Osteoblast (primary cell): ENCODE results near the gene PTK6. TPM values are rescaled to one million over a fixed set of nuclear protein-coding genes. Genes with fewer than 3 reads are reported as not detected.

Source experiments
- DNase-seq: peaks from one replicate; pipeline ENCODE4 v3.0.0; 2011; ENCODE audit warnings: low spot score, mixed read lengths; ENCODE audit not compliant: insufficient read length; ENCODE audit errors: missing footprints
- H2AFZ ChIP-seq: 2 replicates; pipeline ENCODE4 v1.6.0; 2011; ENCODE audit warnings: mild to moderate bottlenecking, low read length
- H3K27ac ChIP-seq: 2 replicates; pipeline ENCODE4 v1.5.1; 2011; ENCODE audit warnings: mild to moderate bottlenecking, low read depth, low read length, moderate library complexity
- H3K27me3 ChIP-seq: 2 replicates; pipeline ENCODE4 v1.6.0; 2012; ENCODE audit warnings: mild to moderate bottlenecking, control low read depth, inconsistent platforms, low read length, moderate library complexity; ENCODE audit not compliant: insufficient read depth
- H3K36me3 ChIP-seq: 2 replicates; pipeline ENCODE4 v1.5.1; 2011; ENCODE audit warnings: mild to moderate bottlenecking, low read length, control low read depth, moderate library complexity; ENCODE audit not compliant: insufficient read depth
- H3K4me1 ChIP-seq: 2 replicates; pipeline ENCODE4 v1.5.1; 2011; ENCODE audit warnings: mild to moderate bottlenecking, low read length, control low read depth, moderate library complexity; ENCODE audit not compliant: insufficient read depth
- H3K4me2 ChIP-seq: 2 replicates; pipeline ENCODE4 v1.6.0; 2011; ENCODE audit warnings: mild to moderate bottlenecking, low read length; ENCODE audit not compliant: insufficient read depth
- H3K4me3 ChIP-seq: fragments of 200-600 bp; sonication (generic); 3 replicates; pipeline ENCODE4 v1.5.1; 2012; ENCODE audit warnings: mild to moderate bottlenecking, low read length, inconsistent platforms; ENCODE audit not compliant: insufficient read depth
- H3K79me2 ChIP-seq: 2 replicates; pipeline ENCODE4 v1.6.0; 2012; ENCODE audit warnings: mild to moderate bottlenecking, low read length, control low read depth, inconsistent platforms; ENCODE audit not compliant: insufficient read depth
- H3K9me3 ChIP-seq: 2 replicates; pipeline ENCODE4 v1.5.1; 2011; ENCODE audit warnings: low read depth, low read length, control low read depth
- H4K20me1 ChIP-seq: 2 replicates; pipeline ENCODE4 v1.6.0; 2012; ENCODE audit warnings: mild to moderate bottlenecking, low read length, control low read depth; ENCODE audit not compliant: insufficient read depth
- total RNA-seq: library from RNA; depleted of rRNA; stranded (reverse); fragments of >200 nt; gene quantifications from 2 replicates; pipeline ENCODE4 v1.2.3, GENCODE V29; 2012
- TF ChIP-seq, protein P1 (sequence below): IDR thresholded peaks from 2 replicates; pipeline ENCODE4 v1.5.1; 2011; ENCODE audit warnings: mild to moderate bottlenecking, low read depth, low read length, moderate library complexity; ENCODE audit errors: extremely low read depth

The PTK6 gene
- total RNA-seq, 1 donor: not detected

DNA sequence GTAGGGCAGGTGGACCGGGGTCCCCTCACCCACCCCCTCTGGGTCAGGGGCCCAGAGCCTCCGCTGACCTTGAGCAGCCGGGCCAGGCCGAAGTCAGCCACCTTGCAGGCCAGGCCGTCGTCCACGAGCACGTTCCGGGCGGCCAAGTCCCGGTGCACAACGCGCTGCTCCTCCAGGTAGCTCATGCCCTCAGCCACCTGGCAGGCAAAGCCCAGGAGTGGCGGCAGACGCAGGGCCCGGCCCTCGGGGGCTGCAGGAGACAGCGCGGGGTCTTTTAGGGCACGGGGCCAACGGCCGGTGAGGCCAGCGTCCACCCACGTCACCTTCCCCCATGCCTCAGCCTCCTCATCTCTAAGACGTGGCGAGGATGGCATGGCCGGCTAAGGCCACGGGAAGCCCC is 4.2 kb upstream of the PTK6 start:
- H3K4me1 ChIP-seq: peaks cover 4% of the 10 kb centered on the region
- TF ChIP-seq, protein P1, sequence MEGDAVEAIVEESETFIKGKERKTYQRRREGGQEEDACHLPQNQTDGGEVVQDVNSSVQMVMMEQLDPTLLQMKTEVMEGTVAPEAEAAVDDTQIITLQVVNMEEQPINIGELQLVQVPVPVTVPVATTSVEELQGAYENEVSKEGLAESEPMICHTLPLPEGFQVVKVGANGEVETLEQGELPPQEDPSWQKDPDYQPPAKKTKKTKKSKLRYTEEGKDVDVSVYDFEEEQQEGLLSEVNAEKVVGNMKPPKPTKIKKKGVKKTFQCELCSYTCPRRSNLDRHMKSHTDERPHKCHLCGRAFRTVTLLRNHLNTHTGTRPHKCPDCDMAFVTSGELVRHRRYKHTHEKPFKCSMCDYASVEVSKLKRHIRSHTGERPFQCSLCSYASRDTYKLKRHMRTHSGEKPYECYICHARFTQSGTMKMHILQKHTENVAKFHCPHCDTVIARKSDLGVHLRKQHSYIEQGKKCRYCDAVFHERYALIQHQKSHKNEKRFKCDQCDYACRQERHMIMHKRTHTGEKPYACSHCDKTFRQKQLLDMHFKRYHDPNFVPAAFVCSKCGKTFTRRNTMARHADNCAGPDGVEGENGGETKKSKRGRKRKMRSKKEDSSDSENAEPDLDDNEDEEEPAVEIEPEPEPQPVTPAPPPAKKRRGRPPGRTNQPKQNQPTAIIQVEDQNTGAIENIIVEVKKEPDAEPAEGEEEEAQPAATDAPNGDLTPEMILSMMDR: no peak
- H3K27ac ChIP-seq: no peak overlapping the region
- DNase-seq: no peak
- H3K79me2 ChIP-seq: no peaks in the 10 kb centered on the region
- no peaks in the 10 kb centered on the region for H3K36me3 ChIP-seq
- H3K4me3 ChIP-seq: no peak overlapping the region
- H3K4me2 ChIP-seq: no peak overlapping the region
- H3K9me3 ChIP-seq: no peaks in the 10 kb centered on the region
- H3K27me3 ChIP-seq: peaks cover 5% of the 10 kb centered on the region
- no peak overlapping the region for H2AFZ ChIP-seq
- no peaks in the 10 kb centered on the region for H4K20me1 ChIP-seq

DNA sequence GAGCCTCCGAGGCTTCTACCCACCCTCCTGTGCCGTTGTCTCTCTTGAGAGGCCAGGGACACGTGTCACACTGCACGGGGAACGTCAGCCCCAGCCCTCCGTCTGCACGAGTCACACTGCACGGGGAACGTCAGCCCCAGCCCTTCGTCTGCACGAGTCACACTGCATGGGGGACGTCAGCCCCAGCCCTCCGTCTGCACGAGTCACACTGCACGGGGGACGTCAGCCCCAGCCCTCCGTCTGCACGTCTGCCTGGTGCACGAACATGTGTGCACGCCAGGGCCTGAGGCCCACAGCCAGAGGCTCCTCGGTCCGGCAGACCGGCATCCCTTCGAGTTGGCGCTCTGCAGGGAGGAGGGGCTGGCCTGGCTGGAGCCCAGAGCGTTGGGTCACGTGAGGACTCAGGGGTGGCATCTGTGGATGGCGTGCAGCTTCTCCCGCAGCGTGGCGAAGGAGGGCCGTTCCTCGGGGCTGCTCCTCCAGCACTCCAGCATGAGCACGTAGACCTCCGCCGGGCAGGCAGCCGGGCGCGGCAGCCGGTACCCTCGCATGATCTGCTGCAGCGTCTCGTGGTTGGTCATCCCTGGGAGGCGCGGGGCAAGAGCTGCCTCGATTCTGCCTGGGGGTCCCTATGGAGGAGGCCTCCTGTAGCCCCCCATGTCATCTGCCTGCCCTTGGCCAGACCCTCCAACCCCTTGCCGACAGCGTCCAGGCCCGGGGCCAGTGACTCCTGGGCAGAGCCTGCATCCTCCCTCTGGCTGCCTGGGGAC is 3.4 kb upstream of the PTK6 start:
- Histone ChIP-seq H2AFZ (no peak overlapping the region), H3K4me2 (no peak overlapping the region), H3K79me2 (no peaks in the 10 kb centered on the region), H3K36me3 (no peaks in the 10 kb centered on the region), H4K20me1 (no peaks in the 10 kb centered on the region), H3K4me3 (no peak overlapping the region), H3K4me1 (peaks cover 8% of the 10 kb centered on the region), H3K27ac (no peak overlapping the region), H3K9me3 (no peaks in the 10 kb centered on the region), H3K27me3 (peaks cover under 1% of the 10 kb centered on the region)
- TF ChIP-seq, protein P1: no peak
- no peak for DNase-seq

DNA sequence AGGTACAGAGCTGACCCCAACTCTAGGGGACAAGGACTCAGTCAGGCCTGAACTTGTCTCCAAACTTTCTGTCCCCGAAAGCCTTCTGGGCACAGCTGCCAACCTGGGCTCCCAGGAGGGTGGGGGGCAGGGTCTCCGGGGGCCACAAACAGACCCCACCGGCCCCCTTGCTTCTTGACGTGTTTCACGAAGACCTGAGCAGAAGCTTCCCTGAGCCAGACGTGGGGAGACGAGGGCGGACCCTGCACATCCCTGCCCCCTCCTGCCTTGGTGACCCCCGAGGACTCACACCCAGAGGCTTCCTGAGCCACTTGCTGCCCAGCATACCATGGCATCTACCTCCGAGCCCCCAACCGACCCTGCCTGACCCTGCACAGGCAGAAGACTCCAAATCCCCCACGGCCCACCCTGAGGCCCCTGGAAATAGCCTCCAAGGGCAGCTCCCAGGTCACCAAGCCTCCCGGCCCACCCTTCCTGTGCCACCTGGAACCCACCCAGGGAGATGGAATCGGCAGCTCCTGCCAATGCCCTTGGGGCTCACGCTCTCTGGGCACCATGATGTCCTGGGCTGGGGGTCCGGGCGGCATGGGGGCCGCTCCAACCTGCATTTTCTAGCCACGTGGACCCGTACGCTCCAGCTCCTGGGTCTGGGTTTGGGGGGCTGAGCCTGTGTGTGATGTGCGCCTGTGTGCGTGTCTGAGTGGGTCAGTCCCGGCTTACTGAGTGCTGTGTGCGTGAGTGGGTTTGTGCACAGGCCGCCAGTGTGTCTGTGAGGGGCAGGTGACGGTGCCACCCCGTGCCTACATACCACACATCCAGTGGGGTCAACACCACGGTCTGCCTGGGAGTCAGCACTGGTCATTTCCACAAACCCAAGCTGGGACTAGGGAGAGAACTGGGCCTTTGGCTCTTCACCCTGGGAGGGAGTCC is 2.5 kb upstream of the PTK6 start:
- no peak overlapping the region for H2AFZ ChIP-seq
- H3K4me3 ChIP-seq: no peak overlapping the region
- H3K27me3 ChIP-seq: peaks cover 5% of the 10 kb centered on the region
- no peaks in the 10 kb centered on the region for H3K79me2 ChIP-seq
- no peaks in the 10 kb centered on the region for H3K9me3 ChIP-seq
- no peaks in the 10 kb centered on the region for H3K36me3 ChIP-seq
- no peak overlapping the region for H3K4me2 ChIP-seq
- no peak for DNase-seq
- TF ChIP-seq, protein P1: no peak
- no peak overlapping the region for H3K27ac ChIP-seq
- no peaks in the 10 kb centered on the region for H4K20me1 ChIP-seq
- H3K4me1 ChIP-seq: peaks cover 8% of the 10 kb centered on the region

DNA sequence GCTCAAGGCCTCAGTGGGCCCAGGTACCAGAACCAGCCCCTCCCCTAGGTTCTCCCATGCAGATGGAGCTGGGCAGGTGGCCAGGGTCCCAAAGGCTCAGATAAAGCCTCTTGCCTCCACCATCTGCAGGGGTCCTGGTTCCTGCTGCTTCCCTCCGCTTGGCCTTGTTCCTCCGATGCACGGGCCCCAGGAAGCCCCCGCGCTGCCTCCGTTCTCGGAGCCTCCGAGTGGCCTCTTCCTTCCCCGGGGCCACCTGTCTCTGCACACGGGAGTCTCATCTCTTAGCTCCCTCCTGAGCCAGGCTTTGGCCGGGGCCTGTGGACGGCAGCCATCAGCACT is 1.9 kb upstream of the PTK6 start:
- no peaks in the 10 kb centered on the region for H3K79me2 ChIP-seq
- peaks cover 10% of the 10 kb centered on the region for H3K27me3 ChIP-seq
- TF ChIP-seq, protein P1: no peak
- H3K4me3 ChIP-seq: no peak overlapping the region
- no peak overlapping the region for H3K4me2 ChIP-seq
- no peaks in the 10 kb centered on the region for H3K36me3 ChIP-seq
- H3K4me1 ChIP-seq: peaks cover 8% of the 10 kb centered on the region
- H4K20me1 ChIP-seq: no peaks in the 10 kb centered on the region
- no peak overlapping the region for H2AFZ ChIP-seq
- no peak overlapping the region for H3K27ac ChIP-seq
- DNase-seq: no peak
- no peaks in the 10 kb centered on the region for H3K9me3 ChIP-seq
